Upper lobe of left lung (tissue), 6 donors: Measurements from ENCODE around the gene KDELR1. TPM values are rescaled to one million over a fixed set of nuclear protein-coding genes. Genes with fewer than 3 reads are reported as not detected.

Source experiments
- ATAC-seq, 2 donors: fragments of 200-7000 bp; cut with Tn5 transposase; one replicate each; pipeline ENCODE4 v1.9.1; 2022; ENCODE audit warnings: mild to moderate bottlenecking in 2 of 2, moderate library complexity in 2 of 2; ENCODE audit not compliant: low FRiP score in 2 of 2
- DNase-seq, 2 donors: peaks; one replicate each; pipeline ENCODE4 v3.0.0-alpha.2; 2019 to 2020
- H3K27ac ChIP-seq, 4 donors: fragments of 200-600 bp; sonication (generic); one replicate each; pipeline ENCODE4 v1.5.1; 2016 to 2019
- H3K27me3 ChIP-seq, 4 donors: fragments of 200-600 bp; sonication (generic); one replicate each; pipeline ENCODE4 v1.5.1; 2017 to 2019
- H3K36me3 ChIP-seq, 4 donors: fragments of 200-600 bp; sonication (generic); one replicate each; pipeline ENCODE4 v1.5.1; 2016 to 2019
- H3K4me1 ChIP-seq, 4 donors: fragments of 200-600 bp; sonication (generic); one replicate each; pipeline ENCODE4 v1.5.1; 2018 to 2019
- H3K4me3 ChIP-seq, 4 donors: fragments of 200-600 bp; sonication (generic); one replicate each; pipeline ENCODE4 v1.5.1; 2017 to 2019; ENCODE audit warnings: mild to moderate bottlenecking in 2 of 4, moderate library complexity in 1 of 4
- H3K9me3 ChIP-seq, 4 donors: fragments of 200-600 bp; sonication (generic); one replicate each; pipeline ENCODE4 v1.5.1; 2018 to 2019
- EP300 ChIP-seq, 4 donors: sonication (generic); formaldehyde crosslinking; IDR thresholded peaks; one replicate each; pipeline ENCODE4 v1.5.1; 2017; ENCODE audit warnings: antibody characterized with exemption in 4 of 4, control low read depth in 2 of 4
- POLR2A ChIP-seq, 4 donors: fragments of 450-650 bp; IDR thresholded peaks; one replicate each; pipeline ENCODE4 v1.5.1; 2016 to 2017; ENCODE audit warnings: antibody characterized with exemption in 4 of 4, mild to moderate bottlenecking in 2 of 4
- POLR2AphosphoS5 ChIP-seq, 2 donors: sonication (generic); formaldehyde crosslinking; IDR thresholded peaks; one replicate each; pipeline ENCODE4 v1.5.1; 2017; ENCODE audit warnings: antibody characterized with exemption in 2 of 2
- WGBS, 2 donors: methylation state at CpG; one replicate each; pipeline ENCODE4 v1.1.5; 2017 to 2018; 5-methylcytosine and 5-hydroxymethylcytosine counted together
- total RNA-seq, 6 donors: library from RNA; depleted of rRNA in 4 of 6; stranded (reverse); fragments of >200 nt in 4 of 6; gene quantifications; one replicate each; pipeline versions ENCODE4 v1.1.0 to v1.2.1, GENCODE V29; 2016 to 2021
- TF ChIP-seq, protein P1 (sequence below), 6 experiments: fragments of 450-650 bp in 4 of 6; fragments of 200-600 bp in 2 of 6; sonication (generic) in 2 of 6; IDR thresholded peaks; one replicate each; pipeline ENCODE4 v1.5.1; 2016 to 2019; ENCODE audit warnings: antibody characterized with exemption in 6 of 6
- donor health status: DM: no; HTN: no; CAD: no; lungs with moderate emphysema.
- donor health status: DM: no; HTN: yes; CAD: no; lungs with severe emphysema.

The KDELR1 gene
- total RNA-seq, 6 donors from 2014 or later, result 44.6 to 141 (median 96.8) TPM

- DNase-seq (peak in 1 of 2 donors; percentile 29), ATAC-seq (peak; percentile 3 to 31)
- Histone ChIP-seq H3K4me3 (peak overlapping the region; percentile 49 to 77 (median 57)), H3K9me3 (no peaks in the 10 kb centered on the region), H3K27me3 (no peaks in the 10 kb centered on the region), H3K27ac (peak overlapping the region; percentile 87 to 95 (median 92)), H3K36me3 (peaks cover 0 to 5% (median 0%) of the 10 kb centered on the region in 4 donors), H3K4me1 (peaks cover 5 to 16% (median 11%) of the 10 kb centered on the region in 4 donors)
- 0% methylated on average over 10 of the region's 10 CpGs; no CpG with 5 or more reads in 1 of the 2 donors for WGBS, 2 donors
- TF ChIP-seq, protein P1, sequence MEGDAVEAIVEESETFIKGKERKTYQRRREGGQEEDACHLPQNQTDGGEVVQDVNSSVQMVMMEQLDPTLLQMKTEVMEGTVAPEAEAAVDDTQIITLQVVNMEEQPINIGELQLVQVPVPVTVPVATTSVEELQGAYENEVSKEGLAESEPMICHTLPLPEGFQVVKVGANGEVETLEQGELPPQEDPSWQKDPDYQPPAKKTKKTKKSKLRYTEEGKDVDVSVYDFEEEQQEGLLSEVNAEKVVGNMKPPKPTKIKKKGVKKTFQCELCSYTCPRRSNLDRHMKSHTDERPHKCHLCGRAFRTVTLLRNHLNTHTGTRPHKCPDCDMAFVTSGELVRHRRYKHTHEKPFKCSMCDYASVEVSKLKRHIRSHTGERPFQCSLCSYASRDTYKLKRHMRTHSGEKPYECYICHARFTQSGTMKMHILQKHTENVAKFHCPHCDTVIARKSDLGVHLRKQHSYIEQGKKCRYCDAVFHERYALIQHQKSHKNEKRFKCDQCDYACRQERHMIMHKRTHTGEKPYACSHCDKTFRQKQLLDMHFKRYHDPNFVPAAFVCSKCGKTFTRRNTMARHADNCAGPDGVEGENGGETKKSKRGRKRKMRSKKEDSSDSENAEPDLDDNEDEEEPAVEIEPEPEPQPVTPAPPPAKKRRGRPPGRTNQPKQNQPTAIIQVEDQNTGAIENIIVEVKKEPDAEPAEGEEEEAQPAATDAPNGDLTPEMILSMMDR (IDR thresholded peaks at IDR 0.05), result no peak
- TF ChIP-seq POLR2AphosphoS5 (IDR thresholded peaks at IDR 0.05), result no peak
- TF ChIP-seq EP300 (IDR thresholded peaks at IDR 0.05), result no peak
- TF ChIP-seq POLR2A (IDR thresholded peaks at IDR 0.05), result no peak
Observed at GRCh38 chr19:48363500-48363809, 27.9 kb downstream of the KDELR1 start.

GRCh38 chr19:48362716-48363499, 28.4 kb downstream of the KDELR1 start:
- ATAC-seq (peak; percentile 95 to 96), DNase-seq (peak; percentile 96 to 99)
- 4 to 20% methylated on average over 4 to 18 of the region's 26 CpGs for WGBS, 2 donors
- Histone ChIP-seq H3K4me1 (peaks cover 5 to 16% (median 11%) of the 10 kb centered on the region in 4 donors), H3K27ac (peak overlapping the region; percentile 87 to 95 (median 92)), H3K9me3 (no peaks in the 10 kb centered on the region), H3K4me3 (peak overlapping the region; percentile 49 to 77 (median 57)), H3K36me3 (peaks cover 0 to 5% (median 0%) of the 10 kb centered on the region in 4 donors), H3K27me3 (no peaks in the 10 kb centered on the region)
- TF ChIP-seq POLR2AphosphoS5 (IDR thresholded peaks at IDR 0.05), result peak; percentile 39 to 56
- peak in 2 of 4 donors; percentile 23 to 49 for TF ChIP-seq POLR2A (IDR thresholded peaks at IDR 0.05)
- no peak for TF ChIP-seq EP300 (IDR thresholded peaks at IDR 0.05)
- TF ChIP-seq, protein P1 (IDR thresholded peaks at IDR 0.05), result peak in 3 of 6 experiments; percentile 22 to 46 (median 28)

GRCh38 chr19:48361912-48362311, 29.4 kb downstream of the KDELR1 start:
- Histone ChIP-seq H3K4me3 (no peak overlapping the region), H3K4me1 (peaks cover 5 to 16% (median 11%) of the 10 kb centered on the region in 4 donors), H3K36me3 (peaks cover 0 to 5% (median 0%) of the 10 kb centered on the region in 4 donors), H3K27ac (no peak overlapping the region), H3K9me3 (no peaks in the 10 kb centered on the region), H3K27me3 (no peaks in the 10 kb centered on the region)
- ATAC-seq (no peak), DNase-seq (no peak)
- WGBS, 2 donors, result 95 to 96% methylated on average over 3 of the region's 3 CpGs
- no peak for TF ChIP-seq POLR2A (IDR thresholded peaks at IDR 0.05)
- no peak for TF ChIP-seq POLR2AphosphoS5 (IDR thresholded peaks at IDR 0.05)
- TF ChIP-seq, protein P1 (IDR thresholded peaks at IDR 0.05), result no peak
- TF ChIP-seq EP300 (IDR thresholded peaks at IDR 0.05), result no peak

- no peaks in the 10 kb centered on the region for H3K9me3 ChIP-seq
- ATAC-seq, result no peak
- no peaks in the 10 kb centered on the region for H3K27me3 ChIP-seq
- no peak for TF ChIP-seq EP300 (IDR thresholded peaks at IDR 0.05)
- TF ChIP-seq POLR2A (IDR thresholded peaks at IDR 0.05), result no peak
- TF ChIP-seq POLR2AphosphoS5 (IDR thresholded peaks at IDR 0.05), result no peak
- TF ChIP-seq, protein P1 (IDR thresholded peaks at IDR 0.05), result no peak
- peaks cover 0 to 10% (median 5%) of the 10 kb centered on the region in 4 donors for H3K4me1 ChIP-seq
- DNase-seq, result no peak
- peaks cover 0 to 5% (median 0%) of the 10 kb centered on the region in 4 donors for H3K36me3 ChIP-seq
- WGBS, 2 donors, result 92 to 93% methylated on average over 5 of the region's 5 CpGs
- no peak overlapping the region for H3K27ac ChIP-seq
- no peak overlapping the region for H3K4me3 ChIP-seq
Observed at GRCh38 chr19:48359123-48359522, 32.2 kb downstream of the KDELR1 start.
